IPS-NIHi7 (cell line): ENCODE measurements around the gene R3HDM2.
"Not testable (repeated sequence)": the region's sequence is repeated elsewhere in the genome, so short reads cannot be mapped to it uniquely, and the experiment has no call there.

ENCODE experiments used
- DNase-seq: peaks from one replicate; pipeline ENCODE4 v3.0.0; 2012; ENCODE audit warnings: mixed read lengths; ENCODE audit errors: extremely low spot score

The R3HDM2 gene

DNA sequence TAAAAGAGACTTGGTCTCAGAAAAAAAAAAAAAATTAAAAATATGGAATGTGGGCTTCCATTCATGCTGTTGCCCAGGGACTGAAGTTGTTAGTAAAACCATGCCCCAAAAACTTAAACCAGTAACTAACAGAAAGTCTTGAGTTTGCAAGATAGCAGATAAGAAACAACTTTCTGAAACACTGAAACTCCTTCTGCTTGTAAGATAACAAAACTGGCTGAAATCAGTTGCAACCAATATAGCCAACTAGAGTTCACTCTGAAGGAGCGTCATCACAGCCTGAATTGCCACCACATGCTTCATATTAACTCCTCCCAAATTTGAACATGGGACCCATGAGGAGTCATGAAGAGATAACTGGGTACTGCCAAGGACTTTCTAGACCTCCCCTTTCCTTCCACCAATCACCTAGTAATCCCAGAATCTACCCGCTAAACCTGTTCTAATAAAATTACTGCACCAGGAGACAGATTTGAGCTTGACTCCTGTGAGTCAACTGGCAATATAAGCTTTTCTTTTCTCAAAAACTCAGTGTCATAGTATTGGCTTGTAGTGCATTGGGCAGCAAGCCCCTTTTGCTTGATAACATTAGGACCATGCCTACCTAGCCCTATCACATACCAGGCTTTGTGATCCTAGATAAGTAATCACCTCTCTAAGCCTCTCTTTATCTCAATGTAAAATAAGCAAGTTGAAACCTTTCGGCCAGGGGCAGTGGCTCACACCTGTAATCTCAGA is 53.6 kb downstream of the R3HDM2 start:
- DNase-seq: no peak

DNA sequence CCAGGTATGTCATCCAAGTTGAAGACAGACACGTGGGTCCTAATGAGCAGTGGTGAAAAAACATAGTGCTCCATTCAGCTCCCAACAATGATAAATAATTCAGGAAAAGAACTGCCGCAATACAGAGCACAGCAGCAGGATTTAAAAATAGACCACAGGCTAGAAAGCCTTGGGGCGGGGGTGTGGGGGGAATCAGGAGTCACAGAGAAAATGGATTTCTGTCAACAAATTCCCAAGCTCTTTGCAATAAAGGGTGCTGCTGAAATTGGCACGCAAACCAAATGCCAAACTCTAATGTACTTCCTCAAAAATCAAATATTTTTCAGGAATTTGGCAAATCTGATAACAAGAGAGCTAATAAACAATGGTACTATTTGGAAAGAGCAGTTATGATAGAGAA is 58.6 kb downstream of the R3HDM2 start:
- DNase-seq: no peak

DNA sequence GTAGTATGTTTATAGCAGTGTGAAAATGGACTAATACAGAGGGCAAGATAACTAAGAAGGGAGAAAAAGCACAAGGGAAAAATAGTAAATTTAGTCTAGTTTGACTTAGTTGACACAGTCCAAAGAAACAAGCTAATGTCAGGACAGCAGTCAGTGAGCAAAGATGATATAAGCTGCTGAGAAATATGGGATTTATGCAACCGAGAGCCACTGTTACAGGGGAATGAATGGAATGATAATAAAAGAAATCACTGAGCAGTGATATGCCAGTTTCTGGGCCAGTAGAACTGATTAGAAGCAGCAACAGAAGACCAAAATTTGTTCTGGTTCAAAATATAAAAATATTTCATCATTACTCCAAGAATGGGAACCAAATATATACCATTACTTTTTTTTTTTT is 60.1 kb downstream of the R3HDM2 start:
- DNase-seq: no peak

DNA sequence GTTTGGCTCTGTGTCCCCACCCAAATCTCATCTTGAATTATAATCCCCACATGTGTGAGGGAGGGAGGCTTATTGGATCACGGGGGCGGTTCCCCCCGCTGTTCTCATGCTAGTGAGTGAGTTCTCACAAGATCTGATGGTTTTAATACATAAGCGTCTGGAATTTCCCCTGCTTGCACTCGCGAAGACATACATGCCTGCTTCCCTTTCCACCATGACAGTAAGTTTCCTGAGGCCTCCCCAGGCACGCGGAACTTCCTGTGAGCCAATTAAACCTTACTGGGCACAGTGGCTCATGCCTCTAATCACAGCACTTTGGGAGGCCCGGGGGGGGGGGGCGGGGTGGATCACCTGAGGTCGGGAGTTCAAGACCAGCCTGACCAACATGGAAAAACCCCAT is 60.8 kb downstream of the R3HDM2 start:
- no peak for DNase-seq

DNA sequence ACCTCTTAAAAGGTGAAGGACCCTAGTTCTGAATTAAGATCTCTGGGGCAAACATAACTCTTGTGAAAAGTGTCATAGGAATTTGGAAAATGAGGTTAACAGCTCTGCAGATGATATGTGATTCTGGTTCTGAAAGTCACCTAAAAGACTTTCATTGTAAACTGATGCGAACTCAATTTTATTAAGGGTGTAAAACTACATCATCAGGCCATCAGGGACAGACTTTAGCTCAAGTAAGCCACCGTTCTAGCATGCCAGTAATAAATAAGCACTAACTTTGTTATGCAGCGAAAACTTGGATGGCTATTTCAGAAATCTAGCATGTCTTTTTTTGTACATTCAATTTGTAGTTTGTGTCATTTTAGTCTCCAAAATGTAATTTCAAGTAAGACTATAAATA is 61.6 kb downstream of the R3HDM2 start:
- no peak for DNase-seq

DNA sequence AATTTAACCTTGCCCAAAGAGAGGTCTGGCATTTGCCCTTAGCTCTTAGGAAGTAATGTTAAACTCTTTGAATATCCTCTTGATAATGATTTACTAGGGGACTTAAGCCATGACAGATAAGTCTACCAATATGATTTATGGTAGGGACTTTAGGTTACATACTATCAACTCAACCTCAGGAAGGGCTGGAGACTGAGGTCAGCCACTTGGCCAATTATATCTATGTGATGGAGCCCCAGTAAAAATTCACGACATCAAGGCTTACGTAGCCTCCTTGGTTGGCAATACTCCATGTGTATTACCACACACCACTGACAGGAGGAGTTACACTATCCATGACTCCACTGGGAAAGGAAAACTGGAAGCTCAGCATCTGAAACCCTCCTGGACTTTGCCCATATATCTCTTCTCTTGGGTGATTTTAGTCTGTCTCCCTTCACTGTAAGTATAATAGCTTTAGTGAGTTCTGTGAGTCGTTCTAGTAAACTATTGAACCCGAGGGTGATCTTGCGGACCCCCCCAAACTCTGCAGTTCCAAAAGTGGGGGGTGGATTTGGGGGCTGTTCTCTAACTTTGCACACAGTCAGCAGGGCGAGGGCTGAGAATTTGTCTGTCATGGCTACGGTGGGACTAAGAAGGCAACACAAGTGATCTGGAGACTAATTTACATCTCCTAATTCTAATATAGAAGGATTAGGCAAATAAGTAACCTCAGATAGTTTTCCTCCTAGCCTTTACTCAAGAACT is 62.3 kb downstream of the R3HDM2 start:
- DNase-seq: peak; percentile 21

DNA sequence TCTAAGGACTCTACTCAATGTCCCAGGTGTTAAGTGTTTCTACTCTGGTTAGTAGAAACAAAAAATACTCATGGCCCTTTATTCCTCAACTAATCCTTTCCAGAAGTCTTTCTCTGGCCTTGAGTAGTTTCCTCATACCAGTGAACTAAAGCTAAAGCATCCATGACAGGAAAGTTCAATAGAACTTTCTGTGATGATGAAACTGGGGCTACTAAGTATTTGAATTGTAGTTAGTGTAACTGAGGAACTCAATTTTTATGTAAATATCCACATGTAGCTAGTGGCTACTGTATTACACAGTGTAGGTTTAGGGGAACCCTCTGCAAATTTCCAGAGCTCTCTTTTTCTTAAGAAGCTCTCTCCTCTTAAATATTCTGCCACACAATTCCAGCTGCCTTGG is 63.7 kb downstream of the R3HDM2 start:
- DNase-seq: no peak

DNA sequence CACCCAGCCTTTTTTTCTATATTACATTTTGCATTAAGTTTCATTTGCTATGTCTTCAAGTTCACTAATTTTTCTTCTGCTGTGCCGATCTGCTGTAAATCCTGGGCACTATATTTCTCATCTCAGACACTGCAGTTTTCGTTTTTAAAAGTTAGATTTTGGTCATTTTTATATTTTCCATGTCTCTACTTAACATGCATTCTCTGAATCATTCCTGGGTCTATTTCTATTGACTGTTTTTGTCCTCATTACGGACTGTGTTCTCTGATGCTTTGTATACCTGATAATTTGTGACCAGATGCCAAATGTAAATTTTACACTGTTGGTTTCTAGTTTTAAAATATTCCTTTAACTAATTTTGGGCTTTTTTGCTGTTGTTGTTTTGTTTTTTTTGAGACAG is 64.5 kb downstream of the R3HDM2 start:
- DNase-seq: no peak

DNA sequence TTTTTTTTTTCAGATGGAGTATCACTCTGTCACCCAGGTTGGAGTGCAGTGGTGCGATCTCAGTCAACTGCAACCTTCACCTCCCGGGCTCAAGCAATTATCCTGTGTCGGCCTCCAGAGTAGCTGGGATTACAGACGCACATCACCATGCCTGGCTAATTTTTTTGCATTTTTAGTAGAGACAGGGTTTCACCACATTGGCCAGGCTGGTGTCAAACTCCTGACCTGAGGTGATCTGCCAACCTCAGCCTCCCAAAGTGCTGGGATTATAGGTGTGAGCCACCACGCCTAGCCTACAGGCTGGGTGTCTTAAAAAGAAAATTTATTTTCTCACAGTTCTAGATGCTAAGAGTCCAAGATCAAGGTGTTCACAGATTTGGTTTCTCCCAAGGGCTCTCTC is 66.7 kb downstream of the R3HDM2 start:
- not testable (repeated sequence) for DNase-seq

DNA sequence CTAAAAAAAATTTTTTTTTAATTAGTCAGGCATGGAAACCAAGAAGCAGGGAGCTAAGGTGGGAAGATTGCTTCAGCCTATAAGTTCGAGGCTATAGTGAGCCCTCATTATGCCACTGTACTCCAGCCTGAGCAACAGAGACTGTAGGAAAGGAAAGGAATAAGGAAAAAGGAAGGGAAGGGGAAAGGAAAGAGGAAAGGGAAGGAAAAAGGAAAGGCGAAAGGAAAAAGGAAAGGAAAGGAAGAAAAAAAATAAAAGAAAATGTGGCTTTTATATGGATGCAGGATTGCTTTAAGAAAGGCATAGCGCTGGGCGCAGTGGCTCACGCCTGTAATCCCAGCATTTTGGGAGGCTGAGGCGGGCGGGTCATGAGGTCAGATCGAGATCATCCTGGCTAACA is 70.4 kb downstream of the R3HDM2 start:
- DNase-seq: no peak

DNA sequence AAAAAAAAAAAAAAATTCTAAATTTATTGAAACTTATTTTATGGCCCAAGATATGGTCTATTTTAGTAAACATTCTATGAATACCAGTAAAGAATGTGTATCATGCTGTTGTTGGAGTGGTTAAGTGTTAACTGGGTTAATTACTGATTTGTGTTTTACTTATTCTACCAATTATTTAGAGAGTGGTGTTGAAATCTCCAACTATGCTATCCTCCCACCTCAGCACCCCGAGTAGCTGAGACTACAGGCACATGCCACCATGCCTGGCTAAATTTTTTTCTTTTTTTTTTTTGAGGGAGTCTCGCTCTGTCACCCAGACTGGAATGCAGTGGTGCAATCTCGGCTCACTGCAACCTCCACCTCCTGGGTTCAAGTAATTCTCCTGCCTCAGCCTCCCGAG is 72.2 kb downstream of the R3HDM2 start:
- DNase-seq: no peak

DNA sequence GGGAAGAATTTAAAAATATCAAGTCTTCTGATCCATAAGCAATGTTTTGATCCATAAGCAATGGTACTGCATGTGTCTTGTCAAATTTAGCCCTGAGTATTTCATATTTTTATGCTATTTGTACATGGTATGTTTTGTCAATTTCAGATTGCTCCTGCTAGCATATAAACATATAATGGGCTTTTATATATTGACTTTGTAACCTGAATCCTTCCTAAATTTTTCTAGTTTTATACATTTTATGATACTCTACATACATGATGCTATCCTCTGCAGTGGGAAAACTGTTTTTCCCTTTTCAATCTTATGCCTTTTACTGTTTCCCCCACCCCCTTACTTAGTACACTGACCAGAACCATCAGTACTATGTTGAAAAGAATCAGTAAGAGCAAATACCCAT is 75.1 kb downstream of the R3HDM2 start:
- no peak for DNase-seq

DNA sequence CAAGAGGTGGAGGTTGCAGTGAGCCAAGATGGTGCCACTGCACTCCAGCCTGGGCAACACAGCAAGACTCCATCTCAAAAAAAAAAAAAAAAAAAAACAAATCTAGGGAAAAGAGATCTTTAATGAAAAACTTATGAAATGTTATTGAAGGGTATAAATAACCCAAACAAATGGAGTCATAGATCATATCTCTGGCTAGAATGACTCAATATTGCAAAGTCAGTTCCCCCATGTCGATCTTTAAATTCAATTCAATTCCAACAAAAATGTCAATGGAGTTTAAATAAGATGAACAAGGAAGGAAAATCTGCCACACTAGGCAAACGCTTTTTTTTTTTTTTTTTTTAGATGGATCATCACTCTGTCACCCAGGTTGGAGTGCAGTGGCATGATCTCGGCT is 78.7 kb downstream of the R3HDM2 start:
- no peak for DNase-seq

DNA sequence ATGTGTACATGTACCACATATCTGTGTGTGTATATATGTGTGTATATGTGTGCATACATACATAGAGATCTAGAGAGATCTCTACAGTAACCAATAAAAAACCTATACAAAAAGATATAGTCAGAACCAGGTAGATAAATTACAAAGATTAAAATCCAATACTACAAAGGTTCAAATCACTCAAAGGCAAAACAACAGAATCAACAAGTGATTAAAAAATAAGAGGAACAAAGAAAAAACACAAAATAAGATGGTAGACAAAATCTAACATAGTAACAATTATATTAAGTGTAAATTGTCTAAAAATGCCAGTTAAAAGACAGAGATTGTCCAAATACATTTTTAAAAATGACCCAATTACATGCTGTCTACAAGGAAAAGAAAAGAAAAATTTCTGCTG is 83.6 kb downstream of the R3HDM2 start:
- no peak for DNase-seq

DNA sequence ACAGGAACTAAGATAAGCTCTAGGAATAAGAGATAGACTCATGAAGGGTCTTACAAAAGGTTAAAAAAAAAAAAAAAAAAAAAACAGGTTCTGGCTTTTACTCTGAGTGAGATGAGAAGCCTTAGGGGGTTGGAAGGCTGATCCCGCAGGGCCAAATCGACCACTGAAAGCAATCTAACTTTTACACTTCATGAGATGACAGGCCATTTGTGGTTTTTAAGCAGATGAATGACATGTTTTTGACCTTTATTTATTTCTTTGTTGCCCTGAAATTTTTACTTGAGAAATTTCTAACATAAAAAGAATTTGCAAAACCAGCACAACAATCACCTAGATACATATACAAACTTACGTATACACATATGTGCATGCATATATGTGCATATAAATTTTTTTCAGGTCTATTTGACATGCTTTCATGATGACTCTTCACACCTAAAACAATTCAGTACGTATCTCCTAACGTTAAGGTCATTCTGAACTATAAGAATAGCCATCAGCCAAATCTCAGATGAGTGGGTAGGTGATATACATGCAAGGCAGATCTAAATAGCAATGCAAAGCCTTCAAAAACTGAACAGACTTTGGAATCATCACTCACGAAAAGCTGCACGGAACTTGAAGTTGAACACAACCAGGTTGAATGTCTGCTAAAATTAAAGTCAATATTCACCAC is 87.0 kb downstream of the R3HDM2 start:
- DNase-seq: no peak

DNA sequence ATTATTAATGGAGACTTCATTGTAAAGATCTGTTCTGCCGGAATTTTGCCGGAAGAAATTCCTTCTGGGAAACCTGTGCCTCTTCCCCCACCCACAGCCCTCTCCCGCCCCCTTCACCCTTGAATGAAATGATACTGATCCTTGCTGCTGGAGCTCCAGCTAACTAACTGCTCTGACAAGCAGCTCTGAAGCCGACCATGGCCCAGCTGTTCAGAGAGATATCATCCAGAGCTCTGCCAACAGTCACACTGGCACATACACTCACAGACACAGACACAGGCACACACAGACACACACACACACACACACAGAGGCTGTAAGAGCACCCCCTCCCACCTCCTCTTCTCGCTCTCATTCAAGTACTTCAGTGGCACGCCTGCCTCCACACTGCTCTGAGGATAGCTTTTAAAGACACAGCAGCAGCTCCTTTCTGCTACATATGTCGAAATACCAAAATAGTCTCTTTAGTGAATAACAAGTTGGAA is 88.6 kb downstream of the R3HDM2 start:
- DNase-seq: peak; percentile 39

DNA sequence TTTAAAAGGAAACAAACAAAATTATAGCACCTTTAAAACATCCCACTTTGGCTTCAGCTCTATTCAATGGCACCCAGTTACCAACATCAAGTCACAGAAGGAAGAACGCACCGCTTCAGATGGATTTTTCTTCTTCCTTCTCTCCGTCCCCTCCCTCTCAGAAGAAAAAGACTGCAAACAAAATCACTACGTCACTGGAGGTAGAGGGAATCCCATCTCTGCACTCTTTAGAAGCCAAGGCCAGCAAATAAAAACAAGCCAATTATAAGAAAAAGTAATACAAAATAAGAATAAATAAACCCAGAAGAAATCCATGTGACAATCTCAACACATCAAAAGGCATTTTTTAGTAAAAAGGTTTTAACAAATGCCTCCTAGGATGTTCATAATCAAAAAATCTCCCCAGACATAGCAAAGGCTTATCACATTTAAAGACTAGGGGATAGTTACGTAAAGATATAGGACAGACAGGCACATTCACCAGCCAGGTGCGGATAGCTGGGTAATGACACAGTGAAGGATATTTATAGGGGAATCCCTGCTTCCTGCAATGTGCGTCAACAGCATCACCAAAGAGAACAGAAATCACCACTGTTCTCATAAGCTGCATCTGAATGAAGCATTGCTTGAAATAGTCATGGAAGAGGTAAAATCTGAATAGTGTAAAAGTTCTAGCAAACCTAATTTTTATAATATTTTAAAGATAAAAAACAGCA is 89.4 kb downstream of the R3HDM2 start:
- no peak for DNase-seq

DNA sequence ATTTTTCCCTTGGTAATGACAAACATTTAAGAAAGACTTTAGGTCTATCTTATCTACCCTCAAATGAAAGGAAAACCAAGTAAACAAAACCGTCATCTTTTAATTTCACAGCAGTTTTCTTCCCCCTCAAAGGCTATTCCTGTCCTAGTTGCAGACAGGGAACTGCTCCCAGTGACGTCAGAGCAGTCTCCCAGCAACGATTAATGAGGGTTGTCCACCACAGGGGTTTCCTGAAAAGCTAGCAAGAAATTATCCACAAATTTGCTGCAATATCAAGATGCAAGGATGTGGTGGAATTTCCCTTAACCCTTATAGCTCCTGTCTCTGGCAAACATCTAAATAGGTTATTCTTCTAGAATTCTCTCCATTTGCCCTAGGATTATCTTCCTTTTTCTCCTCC is 90.7 kb downstream of the R3HDM2 start:
- DNase-seq: peak; percentile 21

DNA sequence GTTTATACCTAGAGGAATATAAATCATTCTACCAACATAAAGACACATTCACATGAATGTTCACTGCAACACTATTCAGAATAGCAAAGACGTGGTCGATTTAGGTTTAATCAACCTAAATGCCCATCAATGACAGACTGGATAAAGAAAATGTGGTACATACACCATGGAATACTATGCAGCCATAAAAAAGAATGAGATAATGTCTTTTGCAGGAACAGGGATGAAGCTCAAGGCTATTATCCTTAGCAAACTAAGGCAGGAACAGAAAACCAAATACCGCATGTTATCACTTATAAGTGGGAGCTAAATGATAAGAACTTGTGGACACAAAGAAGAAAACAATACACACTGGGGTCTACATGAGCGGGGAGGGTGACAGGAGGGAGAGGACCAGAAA is 94.5 kb downstream of the R3HDM2 start:
- DNase-seq: not testable (repeated sequence)

DNA sequence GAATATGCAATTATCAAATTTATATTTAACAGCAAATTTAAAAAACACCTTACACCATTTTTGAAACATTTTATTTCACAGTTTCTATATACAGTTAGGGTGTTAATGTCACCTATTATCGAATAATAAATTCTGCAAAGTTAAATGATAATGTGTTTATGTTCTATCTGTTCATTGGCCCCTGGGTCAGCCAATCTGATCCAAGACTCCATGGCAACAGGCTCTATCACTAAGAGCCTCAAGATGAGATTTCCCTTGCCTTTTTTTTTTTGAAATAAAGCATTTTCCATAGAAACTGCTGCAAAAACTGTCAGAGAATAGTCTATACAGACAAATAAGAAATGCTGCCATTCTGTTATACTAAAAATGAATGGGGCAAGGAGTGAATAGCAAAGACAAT is 96.6 kb downstream of the R3HDM2 start:
- no peak for DNase-seq

DNA sequence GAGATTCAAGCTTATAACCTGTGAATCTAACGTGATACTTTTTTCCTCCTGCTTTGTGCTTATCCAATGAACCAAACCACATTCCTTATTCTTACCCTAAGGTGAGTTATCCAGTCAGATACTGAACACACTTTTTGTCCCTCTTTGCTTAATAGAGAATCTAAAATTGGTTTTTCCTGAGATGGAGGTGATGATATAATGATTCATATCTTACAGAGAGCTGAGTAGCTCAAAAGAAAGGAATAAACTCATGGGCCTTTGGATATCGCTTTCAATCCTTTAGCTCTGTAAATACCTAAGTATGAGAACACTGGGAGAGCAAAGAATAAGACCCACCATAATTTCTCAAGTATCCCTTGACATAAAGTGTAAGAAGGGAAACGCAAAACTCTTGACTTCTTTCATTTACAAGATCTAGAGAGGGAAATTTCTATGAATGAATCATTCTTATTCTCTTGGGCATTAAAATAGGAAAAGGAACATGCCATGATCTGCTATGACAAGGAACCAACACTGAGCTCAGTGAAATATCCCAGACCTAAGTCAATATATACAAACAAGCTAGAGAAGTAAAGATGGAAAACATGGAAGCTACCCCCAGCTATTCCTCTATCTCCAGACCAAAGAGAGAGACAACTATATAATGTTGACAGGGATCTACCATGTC is 98.1 kb downstream of the R3HDM2 start:
- DNase-seq: no peak

DNA sequence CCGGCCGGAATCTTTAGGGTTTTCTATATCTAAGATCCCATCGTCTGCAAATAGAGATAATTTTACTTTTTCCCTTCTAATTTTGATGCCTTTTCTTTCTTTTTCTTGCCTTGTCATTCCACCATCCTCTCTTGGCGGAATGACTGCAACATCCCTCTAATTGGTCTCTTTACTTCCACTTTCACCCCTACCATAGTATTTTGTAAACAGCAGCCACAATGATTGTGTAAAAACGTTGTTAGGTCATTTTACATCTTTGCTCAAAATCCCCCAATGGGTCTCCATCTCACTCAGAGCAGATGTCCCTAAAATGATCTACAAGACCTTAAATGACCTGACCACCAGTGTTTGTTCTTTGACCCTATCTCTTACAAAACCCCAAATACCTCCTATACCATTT is 99.9 kb downstream of the R3HDM2 start:
- DNase-seq: no peak
